GM12801 (cell line): ENCODE data around the gene CBX2.

Experiments
- CTCF ChIP-seq: IDR thresholded peaks from one replicate; pipeline ENCODE4 v1.5.1; 2011; ENCODE audit warnings: control low read depth; ENCODE audit not compliant: insufficient read length; ENCODE audit errors: extremely low read depth

Gene CBX2

GRCh38 chr17:79783891-79784290 lies 5.9 kb downstream of the CBX2 start:
- TF ChIP-seq CTCF = no peak

GRCh38 chr17:79784353-79785016 lies 6.5 kb downstream of the CBX2 start:
- no peak for TF ChIP-seq CTCF

GRCh38 chr17:79785017-79785899 lies 7.3 kb downstream of the CBX2 start:
- no peak for TF ChIP-seq CTCF

- TF ChIP-seq CTCF = no peak
Measured at GRCh38 chr17:79785900-79786810, 8.2 kb downstream of the CBX2 start.

GRCh38 chr17:79786930-79787643 lies 9.1 kb downstream of the CBX2 start:
- TF ChIP-seq CTCF = no peak

GRCh38 chr17:79788455-79788854 lies 10.5 kb downstream of the CBX2 start:
- no peak for TF ChIP-seq CTCF
